ENCODE data around the gene IKZF3. TPM values are rescaled to one million over a fixed set of nuclear protein-coding genes. Genes with fewer than 3 reads are reported as not detected.

Gene IKZF3
- total RNA-seq, 1 donor from 2014 or later = 15.9 TPM

DNA sequence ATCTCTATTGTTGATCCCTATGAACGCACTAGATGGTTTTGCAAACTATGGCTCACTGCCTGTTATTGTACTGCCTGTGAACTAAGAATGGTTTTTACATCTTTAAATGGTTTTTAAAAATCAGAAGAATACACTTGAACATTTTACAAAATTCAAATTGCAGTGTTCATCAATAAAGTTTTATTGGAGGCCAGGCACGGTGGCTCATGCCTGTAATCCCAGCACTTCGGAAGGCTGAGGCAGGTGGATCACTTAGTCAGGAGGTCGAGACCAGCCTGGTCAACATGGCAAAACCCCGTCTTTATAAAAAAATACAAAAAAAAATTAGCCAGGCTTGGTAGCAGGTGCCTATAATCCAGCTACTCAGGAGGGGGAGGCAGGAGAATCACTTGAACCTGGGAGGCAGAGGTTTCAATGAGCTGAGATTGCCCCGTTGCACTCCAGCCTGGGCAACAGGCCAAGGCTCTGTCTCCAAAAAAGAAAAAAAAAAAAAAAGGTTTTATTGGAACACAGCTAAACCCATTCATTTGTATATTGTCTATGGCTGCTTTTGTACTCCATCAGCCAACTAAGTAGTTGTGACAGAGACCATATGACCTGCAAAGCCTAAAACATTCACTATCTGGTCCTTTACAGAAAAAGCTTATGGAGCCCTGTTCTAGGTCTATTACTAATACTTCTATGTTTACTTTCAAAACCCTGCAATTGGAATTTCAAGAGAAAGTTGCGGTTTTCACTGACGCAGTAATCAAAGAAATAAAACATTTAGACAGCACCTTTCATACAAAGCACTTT is 18.9 kb downstream of the IKZF3 start:
- peaks cover 24% of the 10 kb centered on the region for H3K36me3 Mint-ChIP-seq (ENCODE audit: low read depth)
- H3K4me1 Mint-ChIP-seq = peaks cover 42% of the 10 kb centered on the region
- peaks cover under 1% of the 10 kb centered on the region for H3K9me3 Mint-ChIP-seq
- intact Hi-C loops (cut with micrococcal nuclease) = no loop called here
- no peaks in the 10 kb centered on the region for H3K27me3 Mint-ChIP-seq
- no peak for DNase-seq
- H3K27ac Mint-ChIP-seq = no peak overlapping the region
- no peak overlapping the region for H3K4me3 Mint-ChIP-seq

- peaks cover 18% of the 10 kb centered on the region for H3K9me3 Mint-ChIP-seq
- no peaks in the 10 kb centered on the region for H3K27me3 Mint-ChIP-seq
- H3K36me3 Mint-ChIP-seq (ENCODE audit: low read depth) = peaks cover 38% of the 10 kb centered on the region
- DNase-seq = peak; percentile 48
- H3K4me1 Mint-ChIP-seq = peaks cover 22% of the 10 kb centered on the region
- no peak overlapping the region for H3K27ac Mint-ChIP-seq
- H3K4me3 Mint-ChIP-seq = no peak overlapping the region
- intact Hi-C loops (cut with micrococcal nuclease) = loop anchor here (5.0 kb wide), 1 partner anchor 69 kb away; no protein-coding TSS in a partner anchor
These were observed 22.9 kb downstream of the IKZF3 start for GRCh38 chr17:39841134-39841683.

GRCh38 chr17:39838784-39839183 is 25.3 kb downstream of the IKZF3 start:
- Mint-ChIP-seq H3K27ac (no peak overlapping the region), H3K27me3 (no peaks in the 10 kb centered on the region), H3K9me3 (peaks cover 28% of the 10 kb centered on the region), H3K4me1 (peaks cover 12% of the 10 kb centered on the region), H3K4me3 (no peak overlapping the region), H3K36me3 (ENCODE audit: low read depth) (peaks cover 52% of the 10 kb centered on the region)
- intact Hi-C loops (cut with micrococcal nuclease) = no loop called here
- no peak for DNase-seq

DNA sequence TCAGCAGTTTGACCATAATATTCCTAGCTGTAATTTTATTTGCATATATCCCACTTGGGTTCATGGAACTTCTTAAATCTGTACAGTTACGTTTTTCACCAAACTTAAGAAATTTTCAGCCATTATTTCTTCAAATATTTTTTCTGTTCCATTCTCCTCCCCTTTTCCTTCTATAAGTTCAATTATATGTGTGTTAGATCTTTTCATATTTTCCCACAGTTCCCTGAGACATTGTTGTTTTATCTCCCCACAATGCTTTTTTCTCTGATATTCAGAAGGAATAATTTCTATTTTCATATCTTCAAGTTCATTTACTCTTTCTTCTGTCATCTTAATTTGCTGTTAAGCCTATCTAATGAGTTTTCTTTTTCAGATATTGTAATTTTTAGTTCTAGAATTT is 26.1 kb downstream of the IKZF3 start:
- no peaks in the 10 kb centered on the region for H3K27me3 Mint-ChIP-seq
- H3K36me3 Mint-ChIP-seq (ENCODE audit: low read depth) = peaks cover 51% of the 10 kb centered on the region
- intact Hi-C loops (cut with micrococcal nuclease) = no loop called here
- no peak overlapping the region for H3K27ac Mint-ChIP-seq
- H3K9me3 Mint-ChIP-seq = peaks cover 28% of the 10 kb centered on the region
- no peak for DNase-seq
- H3K4me3 Mint-ChIP-seq = no peak overlapping the region
- peaks cover 6% of the 10 kb centered on the region for H3K4me1 Mint-ChIP-seq

GRCh38 chr17:39836117-39836516 is 28.0 kb downstream of the IKZF3 start:
- peaks cover 28% of the 10 kb centered on the region for H3K9me3 Mint-ChIP-seq
- intact Hi-C loops (cut with micrococcal nuclease) = no loop called here
- no peak overlapping the region for H3K4me3 Mint-ChIP-seq
- no peaks in the 10 kb centered on the region for H3K27me3 Mint-ChIP-seq
- DNase-seq = peak; percentile 46
- peaks cover 45% of the 10 kb centered on the region for H3K36me3 Mint-ChIP-seq (ENCODE audit: low read depth)
- no peaks in the 10 kb centered on the region for H3K4me1 Mint-ChIP-seq
- no peak overlapping the region for H3K27ac Mint-ChIP-seq

GRCh38 chr17:39835038-39835786 is 28.9 kb downstream of the IKZF3 start:
- intact Hi-C loops (cut with micrococcal nuclease) = no loop called here
- Mint-ChIP-seq H3K4me3 (no peak overlapping the region), H3K27me3 (no peaks in the 10 kb centered on the region), H3K36me3 (ENCODE audit: low read depth) (peaks cover 44% of the 10 kb centered on the region), H3K9me3 (peaks cover 27% of the 10 kb centered on the region), H3K4me1 (no peaks in the 10 kb centered on the region), H3K27ac (no peak overlapping the region)
- peak; percentile 47 for DNase-seq

GRCh38 chr17:39834017-39834416 is 30.1 kb downstream of the IKZF3 start:
- no peak overlapping the region for H3K4me3 Mint-ChIP-seq
- peaks cover 33% of the 10 kb centered on the region for H3K36me3 Mint-ChIP-seq (ENCODE audit: low read depth)
- intact Hi-C loops (cut with micrococcal nuclease) = no loop called here

DNA sequence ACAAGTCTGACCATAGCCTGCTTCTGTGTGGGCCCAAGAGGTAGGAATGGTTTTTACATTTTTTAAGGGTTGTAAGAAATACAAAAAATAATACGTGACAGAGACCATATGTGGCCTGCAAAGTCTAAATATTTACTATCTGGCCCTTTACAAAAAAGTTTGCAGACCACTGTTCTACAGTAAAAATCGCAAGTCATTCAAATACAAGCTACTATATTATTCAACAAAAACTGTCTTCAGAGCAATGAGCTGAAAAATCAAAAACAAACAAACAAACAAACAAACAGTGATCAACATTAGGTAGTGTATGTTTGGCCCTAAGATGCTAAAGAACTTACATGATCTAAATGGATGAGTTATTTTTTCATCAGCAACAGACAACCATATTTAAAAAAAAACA is 32.5 kb downstream of the IKZF3 start:
- Mint-ChIP-seq H3K27ac (no peak overlapping the region), H3K9me3 (peaks cover 11% of the 10 kb centered on the region), H3K36me3 (ENCODE audit: low read depth) (peaks cover 43% of the 10 kb centered on the region), H3K4me1 (peaks cover 3% of the 10 kb centered on the region), H3K4me3 (no peak overlapping the region), H3K27me3 (no peaks in the 10 kb centered on the region)
- intact Hi-C loops (cut with micrococcal nuclease) = no loop called here
- no peak for DNase-seq

More at GRCh38 chr17:39834017-39834416, 30.1 kb downstream of the IKZF3 start:
- H3K4me1 Mint-ChIP-seq = no peaks in the 10 kb centered on the region
- peak; percentile 33 for DNase-seq
- H3K27ac Mint-ChIP-seq = no peak overlapping the region
- peaks cover 19% of the 10 kb centered on the region for H3K9me3 Mint-ChIP-seq
- no peaks in the 10 kb centered on the region for H3K27me3 Mint-ChIP-seq

GRCh38 chr17:39828443-39828842 is 35.7 kb downstream of the IKZF3 start:
- Mint-ChIP-seq H3K4me1 (peaks cover 8% of the 10 kb centered on the region), H3K27ac (no peak overlapping the region), H3K9me3 (peaks cover 12% of the 10 kb centered on the region), H3K27me3 (no peaks in the 10 kb centered on the region), H3K36me3 (ENCODE audit: low read depth) (peaks cover 60% of the 10 kb centered on the region), H3K4me3 (no peak overlapping the region)
- no peak for DNase-seq
- intact Hi-C loops (cut with micrococcal nuclease) = no loop called here

DNA sequence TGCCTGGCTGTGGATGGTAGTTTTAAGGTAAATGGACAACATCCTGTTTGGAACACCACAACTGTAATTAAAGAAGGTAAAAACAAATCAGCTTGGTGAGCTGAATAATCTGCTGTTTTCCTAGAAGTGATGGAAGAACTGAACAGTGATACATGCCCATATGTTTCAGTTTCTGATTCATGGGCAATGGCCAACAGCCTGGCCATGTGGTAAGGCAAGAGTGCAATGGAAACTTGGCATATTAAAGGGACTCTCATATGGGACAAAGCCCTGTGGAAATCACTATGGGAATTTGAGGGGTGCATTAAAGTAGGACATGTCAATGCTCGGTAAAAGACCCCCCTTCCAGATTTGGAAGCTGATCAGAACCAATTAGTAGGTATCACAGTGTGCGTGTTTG is 37.8 kb downstream of the IKZF3 start:
- intact Hi-C loops (cut with micrococcal nuclease) = no loop called here
- H3K27me3 Mint-ChIP-seq = no peaks in the 10 kb centered on the region
- H3K36me3 Mint-ChIP-seq (ENCODE audit: low read depth) = peaks cover 75% of the 10 kb centered on the region
- peaks cover 10% of the 10 kb centered on the region for H3K4me1 Mint-ChIP-seq
- DNase-seq = peak; percentile 50
- no peak overlapping the region for H3K27ac Mint-ChIP-seq
- peaks cover 15% of the 10 kb centered on the region for H3K9me3 Mint-ChIP-seq
- no peak overlapping the region for H3K4me3 Mint-ChIP-seq

DNA sequence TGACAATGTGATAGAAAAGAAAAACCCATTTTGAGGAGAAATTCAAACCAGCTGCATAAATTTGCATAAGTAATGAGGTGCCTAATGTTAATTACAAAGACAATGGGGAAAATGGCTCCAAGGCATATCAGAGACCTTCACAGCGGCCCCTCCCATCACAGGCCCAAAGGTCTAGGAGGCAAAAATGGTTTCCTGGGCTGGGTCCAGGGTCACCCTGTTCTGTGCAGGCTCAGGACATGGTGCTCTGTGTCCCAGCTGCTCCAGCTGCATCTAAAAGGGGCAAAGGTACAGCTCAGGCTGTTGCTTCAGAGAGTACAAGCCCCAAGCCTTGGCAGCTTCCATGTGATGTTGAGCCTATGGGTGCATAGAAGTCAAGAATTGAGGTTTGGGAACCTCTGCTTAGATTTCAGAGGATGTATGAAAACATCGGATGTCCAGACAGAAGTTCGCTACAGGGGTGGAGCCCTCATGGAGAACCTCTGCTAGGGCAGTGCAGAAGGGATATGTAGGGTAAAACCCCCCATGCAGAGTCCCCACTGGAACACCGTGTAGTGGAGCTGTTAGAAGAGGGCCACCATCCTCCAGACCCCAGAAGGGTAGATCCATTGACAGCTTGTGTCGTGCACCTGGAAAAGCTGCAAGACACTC is 40.6 kb downstream of the IKZF3 start:
- DNase-seq = peak; percentile 66
- Mint-ChIP-seq H3K36me3 (ENCODE audit: low read depth) (peaks cover 77% of the 10 kb centered on the region), H3K4me1 (peaks cover 26% of the 10 kb centered on the region), H3K4me3 (no peak overlapping the region), H3K27me3 (no peaks in the 10 kb centered on the region), H3K27ac (no peak overlapping the region), H3K9me3 (peaks cover 15% of the 10 kb centered on the region)
- intact Hi-C loops (cut with micrococcal nuclease) = no loop called here

- peak; percentile 54 for DNase-seq
- H3K36me3 Mint-ChIP-seq (ENCODE audit: low read depth) = peaks cover 65% of the 10 kb centered on the region
- no peak overlapping the region for H3K4me3 Mint-ChIP-seq
- H3K4me1 Mint-ChIP-seq = peaks cover 26% of the 10 kb centered on the region
- H3K9me3 Mint-ChIP-seq = peaks cover 15% of the 10 kb centered on the region
- intact Hi-C loops (cut with micrococcal nuclease) = no loop called here
- H3K27ac Mint-ChIP-seq = no peak overlapping the region
- H3K27me3 Mint-ChIP-seq = no peaks in the 10 kb centered on the region
These were observed 42.1 kb downstream of the IKZF3 start for GRCh38 chr17:39822051-39822451.

DNA sequence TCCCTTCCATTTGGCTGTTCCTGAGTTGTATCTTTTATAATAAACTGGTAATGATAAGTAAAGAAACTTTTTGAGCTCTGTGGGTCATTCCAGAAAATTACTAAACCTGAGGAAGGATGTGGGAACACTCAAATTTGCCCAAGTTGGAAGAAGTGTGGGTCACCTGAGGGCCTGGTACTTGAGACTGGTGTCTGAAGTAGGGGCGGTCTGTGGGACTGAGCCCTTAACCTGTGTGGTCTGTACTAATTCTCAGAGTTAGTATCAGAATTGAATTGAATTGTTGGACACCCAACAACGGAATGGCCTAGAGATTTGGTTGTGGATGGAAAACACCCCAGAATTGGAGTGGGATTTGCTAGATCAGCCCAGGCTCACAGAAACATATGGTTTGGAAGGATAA is 43.1 kb downstream of the IKZF3 start:
- intact Hi-C loops (cut with micrococcal nuclease) = no loop called here
- peak; percentile 47 for DNase-seq
- peaks cover 54% of the 10 kb centered on the region for H3K36me3 Mint-ChIP-seq (ENCODE audit: low read depth)
- H3K4me3 Mint-ChIP-seq = no peak overlapping the region
- H3K27me3 Mint-ChIP-seq = no peaks in the 10 kb centered on the region
- H3K4me1 Mint-ChIP-seq = peaks cover 21% of the 10 kb centered on the region
- H3K9me3 Mint-ChIP-seq = peaks cover 15% of the 10 kb centered on the region
- no peak overlapping the region for H3K27ac Mint-ChIP-seq

DNA sequence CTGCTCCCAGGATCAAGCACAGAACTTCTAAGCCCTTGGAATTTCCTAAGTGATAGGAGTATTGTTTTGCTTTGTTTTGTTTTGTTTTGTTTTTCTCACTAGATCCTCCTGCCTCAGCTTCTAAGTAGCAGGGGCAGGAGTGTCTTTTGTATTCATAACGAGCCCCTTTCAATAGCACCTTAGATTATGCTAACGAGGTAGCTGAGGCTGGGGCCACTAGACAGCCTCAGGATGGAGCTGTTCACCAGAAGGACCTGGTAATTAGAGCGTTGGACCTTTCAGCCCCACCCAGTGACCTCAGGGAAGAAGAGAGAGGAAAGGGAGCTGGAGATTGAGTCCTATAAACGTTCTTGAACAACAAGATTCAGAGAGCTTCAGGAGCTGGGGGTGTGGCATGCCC is 43.6 kb downstream of the IKZF3 start:
- DNase-seq = peak; percentile 54

More for the DNA sequence above, 43.6 kb downstream of the IKZF3 start:
- intact Hi-C loops (cut with micrococcal nuclease) = no loop called here
- Mint-ChIP-seq H3K27ac (peak overlapping the region; percentile 6), H3K27me3 (no peaks in the 10 kb centered on the region), H3K36me3 (ENCODE audit: low read depth) (peaks cover 51% of the 10 kb centered on the region), H3K4me3 (no peak overlapping the region), H3K9me3 (peaks cover 14% of the 10 kb centered on the region), H3K4me1 (peaks cover 21% of the 10 kb centered on the region)
